SJCRH30 (cell line): ENCODE data around the gene ZNHIT6. TPM values are rescaled to one million over a fixed set of nuclear protein-coding genes. Genes with fewer than 3 reads are reported as not detected.
"Not testable (repeated sequence)": the region's sequence is repeated elsewhere in the genome, so short reads cannot be mapped to it uniquely, and the experiment has no call there.

ENCODE experiments used
- DNase-seq, 2 experiments: peaks; one replicate each; pipeline ENCODE4 v3.0.0-alpha.2; 2015 to 2020
- H3K27ac ChIP-seq: fragments of 250-450 bp; sonication (Bioruptor Pico); 2 replicates; pipeline ENCODE4 v1.5.1; 2020; ENCODE audit warnings: mild to moderate bottlenecking, moderate library complexity
- H3K27me3 ChIP-seq: fragments of 250-450 bp; sonication (Bioruptor Pico); 2 replicates; pipeline ENCODE4 v1.5.1; 2020; ENCODE audit warnings: mild to moderate bottlenecking, moderate library complexity
- H3K36me3 ChIP-seq: fragments of 250-450 bp; sonication (Bioruptor Pico); 2 replicates; pipeline ENCODE4 v1.5.1; 2020; ENCODE audit warnings: mild to moderate bottlenecking, moderate library complexity
- H3K4me1 ChIP-seq: fragments of 250-450 bp; sonication (Bioruptor Pico); 2 replicates; pipeline ENCODE4 v1.5.1; 2020; ENCODE audit warnings: mild to moderate bottlenecking, moderate library complexity
- H3K4me3 ChIP-seq: fragments of 250-450 bp; sonication (Bioruptor Pico); 2 replicates; pipeline ENCODE4 v1.5.1; 2020; ENCODE audit warnings: mild to moderate bottlenecking, moderate library complexity
- H3K9me3 ChIP-seq: fragments of 250-450 bp; sonication (Bioruptor Pico); replicated peaks from 2 replicates; pipeline ENCODE4 v1.5.1; 2020; ENCODE audit warnings: mild to moderate bottlenecking, moderate library complexity
- total RNA-seq: library from RNA; depleted of rRNA; stranded (reverse); fragments of >200 nt; shearing (Covaris generic); gene quantifications from 2 replicates; pipeline ENCODE4 v1.2.3, GENCODE V29; 2014

ZNHIT6 gene
- total RNA-seq, 1 experiment from 2014 or later = 27.8 TPM

- no peaks in the 10 kb centered on the region for H3K27me3 ChIP-seq
- peaks cover 37% of the 10 kb centered on the region for H3K36me3 ChIP-seq
- no peak overlapping the region for H3K27ac ChIP-seq
- no peak for DNase-seq
- H3K4me1 ChIP-seq = peaks cover 5% of the 10 kb centered on the region; the same call in 1 of the 2 replicates
- H3K4me3 ChIP-seq = no peak overlapping the region
- H3K9me3 ChIP-seq = no peaks in the 10 kb centered on the region
These were observed 54.0 kb downstream of the ZNHIT6 start for GRCh38 chr1:85654066-85654782.

GRCh38 chr1:85652327-85652726 is 55.9 kb downstream of the ZNHIT6 start:
- no peaks in the 10 kb centered on the region for H3K9me3 ChIP-seq
- H3K27ac ChIP-seq = no peak overlapping the region
- H3K36me3 ChIP-seq = peaks cover 38% of the 10 kb centered on the region
- DNase-seq = no peak
- peaks cover 5% of the 10 kb centered on the region; the same call in 1 of the 2 replicates for H3K4me1 ChIP-seq
- no peaks in the 10 kb centered on the region for H3K27me3 ChIP-seq
- no peak overlapping the region for H3K4me3 ChIP-seq

DNA sequence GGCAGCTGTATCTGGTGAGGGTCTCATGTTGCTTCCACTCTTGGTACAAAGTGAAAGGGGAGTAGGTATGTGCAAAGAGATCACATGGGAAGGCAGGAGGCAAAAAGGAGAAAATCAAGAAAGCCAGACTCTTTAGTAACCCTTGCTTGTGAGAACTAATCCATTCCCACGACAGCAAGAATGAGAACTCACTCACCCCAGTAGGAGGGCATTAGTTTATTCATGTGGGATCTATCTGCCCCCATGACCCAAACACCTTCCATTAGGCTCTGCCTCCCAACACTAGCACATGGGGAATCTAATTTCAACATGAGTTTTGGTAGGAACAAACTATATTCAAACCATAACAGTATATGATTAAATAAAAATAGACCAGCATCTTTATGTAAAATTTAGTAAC is 57.6 kb downstream of the ZNHIT6 start:
- Histone ChIP-seq H3K27me3 (no peaks in the 10 kb centered on the region), H3K27ac (no peak overlapping the region), H3K4me3 (no peak overlapping the region), H3K36me3 (peaks cover 34% of the 10 kb centered on the region), H3K9me3 (no peaks in the 10 kb centered on the region), H3K4me1 (peaks cover 5% of the 10 kb centered on the region; the same call in 1 of the 2 replicates)
- DNase-seq = no peak

GRCh38 chr1:85649591-85649990 is 58.6 kb downstream of the ZNHIT6 start:
- H3K4me1 ChIP-seq = peaks cover 2% of the 10 kb centered on the region; the same call in 1 of the 2 replicates
- H3K27me3 ChIP-seq = no peaks in the 10 kb centered on the region
- H3K27ac ChIP-seq = no peak overlapping the region
- H3K9me3 ChIP-seq = no peaks in the 10 kb centered on the region
- no peak overlapping the region for H3K4me3 ChIP-seq
- H3K36me3 ChIP-seq = peaks cover 29% of the 10 kb centered on the region
- DNase-seq = no peak

DNA sequence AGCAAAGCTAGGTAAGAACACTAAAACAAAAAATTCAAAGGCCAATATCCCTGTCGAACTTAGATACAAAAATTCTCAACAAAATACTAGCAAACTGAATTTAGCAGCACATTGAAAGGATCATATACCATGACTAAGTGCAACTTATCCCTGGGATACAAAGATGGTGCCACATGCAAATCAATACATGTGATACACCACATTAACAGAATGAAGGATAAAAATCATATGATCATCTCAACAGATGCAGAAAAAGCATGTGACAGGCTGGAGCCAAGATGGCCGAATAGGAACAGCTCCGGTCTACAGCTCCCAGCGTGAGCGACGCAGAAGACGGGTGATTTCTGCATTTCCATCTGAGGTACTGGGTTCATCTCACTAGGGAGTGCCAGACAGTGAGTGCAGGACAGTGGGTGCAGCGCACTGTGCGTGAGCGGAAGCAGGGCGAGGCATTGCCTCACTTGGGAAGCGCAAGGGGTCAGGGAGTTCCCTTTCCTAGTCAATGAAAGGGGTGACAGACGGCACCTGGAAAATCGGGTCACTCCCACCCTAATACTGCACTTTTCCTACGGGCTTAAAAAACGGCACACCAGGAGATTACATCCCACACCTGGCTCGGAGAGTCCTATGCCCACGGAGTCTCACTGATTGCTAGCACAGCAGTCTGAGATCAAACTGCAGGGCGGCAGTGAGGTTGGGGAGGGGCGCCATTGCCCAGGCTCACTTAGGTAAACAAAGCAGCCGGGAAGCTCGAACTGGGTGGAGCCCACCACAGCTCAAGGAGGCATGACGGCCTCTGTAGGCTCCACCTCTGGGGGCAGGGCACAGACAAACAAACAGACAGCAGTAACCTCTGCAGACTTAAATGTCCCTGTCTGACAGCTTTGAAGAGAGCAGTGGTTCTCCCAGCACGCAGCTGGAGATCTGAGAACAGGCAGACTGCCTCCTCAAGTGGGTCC is 66.4 kb downstream of the ZNHIT6 start:
- not testable (repeated sequence) for H3K27ac ChIP-seq, H3K4me1 ChIP-seq, H3K27me3 ChIP-seq, H3K36me3 ChIP-seq, H3K4me3 ChIP-seq, DNase-seq
- peaks cover 11% of the 10 kb centered on the region for H3K9me3 ChIP-seq

DNA sequence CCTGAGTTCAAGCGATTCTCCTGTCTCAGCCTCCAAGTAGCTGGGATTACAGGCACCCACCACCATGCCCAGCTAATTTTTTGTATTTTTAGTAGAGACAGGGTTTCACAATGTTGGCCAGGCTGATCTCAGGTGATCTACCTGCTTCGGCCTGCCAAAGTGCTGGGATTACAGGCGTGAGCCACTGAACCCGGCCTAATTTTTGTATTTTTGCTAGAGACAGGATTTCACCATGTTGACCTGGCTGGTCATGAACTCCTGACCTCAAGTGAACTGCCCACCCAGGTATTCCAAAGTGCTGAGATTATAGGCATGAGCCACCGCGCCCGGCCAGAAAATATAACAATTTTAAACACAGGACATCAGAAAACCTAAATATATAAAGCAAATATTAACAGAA is 68.3 kb downstream of the ZNHIT6 start:
- not testable (repeated sequence) for H3K4me1 ChIP-seq, DNase-seq, H3K27ac ChIP-seq, H3K36me3 ChIP-seq, H3K4me3 ChIP-seq, H3K27me3 ChIP-seq
- peaks cover 15% of the 10 kb centered on the region for H3K9me3 ChIP-seq

- Histone ChIP-seq H3K27me3 (no peaks in the 10 kb centered on the region), H3K4me3 (no peak overlapping the region), H3K9me3 (peaks cover 15% of the 10 kb centered on the region), H3K36me3 (no peaks in the 10 kb centered on the region), H3K27ac (no peak overlapping the region), H3K4me1 (no peaks in the 10 kb centered on the region)
- DNase-seq = no peak
These were observed 69.8 kb downstream of the ZNHIT6 start for GRCh38 chr1:85638412-85638811.

- Histone ChIP-seq H3K36me3 (no peaks in the 10 kb centered on the region), H3K27me3 (no peaks in the 10 kb centered on the region), H3K4me1 (peaks cover 17% of the 10 kb centered on the region), H3K4me3 (no peak overlapping the region), H3K9me3 (no peaks in the 10 kb centered on the region), H3K27ac (no peak overlapping the region)
- no peak for DNase-seq
These were observed 77.7 kb downstream of the ZNHIT6 start for GRCh38 chr1:85630493-85630892.

GRCh38 chr1:85629532-85629920 is 78.7 kb downstream of the ZNHIT6 start:
- H3K27me3 ChIP-seq = no peaks in the 10 kb centered on the region
- no peak for DNase-seq
- no peaks in the 10 kb centered on the region for H3K9me3 ChIP-seq
- peaks cover 17% of the 10 kb centered on the region for H3K4me1 ChIP-seq
- peak overlapping the region; percentile 40; the same call in 1 of the 2 replicates for H3K27ac ChIP-seq
- peak overlapping the region; percentile 22 for H3K4me3 ChIP-seq
- no peaks in the 10 kb centered on the region for H3K36me3 ChIP-seq

- Histone ChIP-seq H3K36me3 (no peaks in the 10 kb centered on the region), H3K27me3 (no peaks in the 10 kb centered on the region), H3K4me1 (peaks cover 17% of the 10 kb centered on the region), H3K4me3 (peak overlapping the region; percentile 22), H3K27ac (peak overlapping the region; percentile 40), H3K9me3 (no peaks in the 10 kb centered on the region)
- peak; percentile 84 to 85 for DNase-seq
These were observed 79.3 kb downstream of the ZNHIT6 start for GRCh38 chr1:85628791-85629531.

- DNase-seq = no peak
- H3K4me3 ChIP-seq = no peak overlapping the region
- H3K27ac ChIP-seq = no peak overlapping the region
- no peaks in the 10 kb centered on the region for H3K36me3 ChIP-seq
- H3K9me3 ChIP-seq = peaks cover 9% of the 10 kb centered on the region; the same call in 1 of the 2 replicates
- H3K4me1 ChIP-seq = peaks cover 21% of the 10 kb centered on the region
- no peaks in the 10 kb centered on the region for H3K27me3 ChIP-seq
These were observed 81.4 kb downstream of the ZNHIT6 start for GRCh38 chr1:85626818-85627217.

GRCh38 chr1:85624361-85624760 is 83.9 kb downstream of the ZNHIT6 start:
- no peak for DNase-seq
- peaks cover 16% of the 10 kb centered on the region for H3K4me1 ChIP-seq
- H3K9me3 ChIP-seq = peaks cover 15% of the 10 kb centered on the region
- H3K4me3 ChIP-seq = no peak overlapping the region
- no peak overlapping the region for H3K27ac ChIP-seq
- H3K27me3 ChIP-seq = no peaks in the 10 kb centered on the region
- H3K36me3 ChIP-seq = no peaks in the 10 kb centered on the region

- peaks cover 15% of the 10 kb centered on the region for H3K9me3 ChIP-seq
- no peaks in the 10 kb centered on the region for H3K27me3 ChIP-seq
- H3K4me3 ChIP-seq = no peak overlapping the region
- no peaks in the 10 kb centered on the region for H3K36me3 ChIP-seq
- H3K4me1 ChIP-seq = peaks cover 8% of the 10 kb centered on the region; the same call in 1 of the 2 replicates
- DNase-seq = peak; percentile 56 to 62
- H3K27ac ChIP-seq = no peak overlapping the region; the same call in 1 of the 2 replicates
These were observed 85.2 kb downstream of the ZNHIT6 start for GRCh38 chr1:85623061-85623471.

GRCh38 chr1:85621430-85621829 is 86.8 kb downstream of the ZNHIT6 start:
- H3K4me1 ChIP-seq = peaks cover 4% of the 10 kb centered on the region; the same call in 1 of the 2 replicates
- H3K36me3 ChIP-seq = no peaks in the 10 kb centered on the region
- no peak overlapping the region for H3K4me3 ChIP-seq
- no peaks in the 10 kb centered on the region for H3K27me3 ChIP-seq
- no peak for DNase-seq
- H3K27ac ChIP-seq = no peak overlapping the region
- H3K9me3 ChIP-seq = peaks cover 15% of the 10 kb centered on the region
